Endothelial cell of umbilical vein (primary cell): ENCODE measurements around the gene DDX31. TPM values are rescaled to one million over a fixed set of nuclear protein-coding genes. Genes with fewer than 3 reads are reported as not detected.

Source experiments
- BruUV-seq: library from RNA; stranded (reverse); fragments of 400-500 nt; replicated peaks from 2 replicates; lab custom pipeline; 2021; lab: Mats Ljungman, UMichigan
- CTCF ChIA-PET: fragments of 300-600, 350-600 bp; sonication (Branson Sonifier 250); formaldehyde crosslinking; loops from one replicate; lab custom pipeline; 2021; ENCODE audit warnings: antibody characterized with exemption, inconsistent platforms; lab: Charles Lee
- POLR2A ChIA-PET: fragments of 300-600, 350-600 bp; sonication (Branson Sonifier 250); formaldehyde crosslinking; loops from one replicate; lab custom pipeline; 2021; ENCODE audit warnings: antibody characterized with exemption, inconsistent platforms; lab: Charles Lee
- DNase-seq: peaks from one replicate; pipeline ENCODE4 v3.0.0-alpha.2; 2011; ENCODE audit warnings: low read depth, low spot score
- FAIRE-seq: peaks from 2 replicates; lab custom pipeline; 2011; peaks lifted over from hg19 to GRCh38; lab: Jason Lieb, UNC
- H2AFZ ChIP-seq: 2 replicates; pipeline ENCODE4 v1.6.0; 2012; ENCODE audit warnings: low read depth, low read length, control low read depth, inconsistent platforms
- H3K27ac ChIP-seq: 2 replicates; pipeline ENCODE4 v1.5.1; 2011; ENCODE audit warnings: low read depth, mild to moderate bottlenecking, control low read depth, low read length, moderate library complexity; ENCODE audit not compliant: insufficient read depth
- H3K27me3 ChIP-seq, 2 experiments: 2 replicates each; pipeline versions ENCODE4 v1.6.0 to v1.6.1; 2011; ENCODE audit warnings: low read length in 2 of 2, mixed read lengths in 1 of 2; ENCODE audit not compliant: control insufficient read depth in 2 of 2, insufficient read depth in 2 of 2
- H3K36me3 ChIP-seq, 2 experiments: 2 replicates in 1 of 2; 3 replicates in 1 of 2; pipeline ENCODE4 v1.5.1; 2011; ENCODE audit warnings: low read length in 2 of 2, mild to moderate bottlenecking in 1 of 2, moderate library complexity in 1 of 2; ENCODE audit not compliant: control insufficient read depth in 2 of 2, insufficient read depth in 2 of 2; ENCODE audit errors: extremely low read depth in 1 of 2
- H3K4me1 ChIP-seq: 3 replicates; pipeline ENCODE4 v1.5.1; 2011; ENCODE audit warnings: mild to moderate bottlenecking, low read length; ENCODE audit not compliant: control insufficient read depth, insufficient read depth; ENCODE audit errors: extremely low read depth
- H3K4me2 ChIP-seq: 2 replicates; pipeline ENCODE4 v1.6.1; 2011; ENCODE audit warnings: low read length, control low read depth, mixed read lengths; ENCODE audit not compliant: insufficient read depth
- H3K4me3 ChIP-seq, 3 experiments: fragments of 200-600 bp in 1 of 3; sonication (generic), shearing (Covaris generic) in 1 of 3; replicated peaks in 1 of 3; 2 replicates each; pipeline ENCODE4 v1.5.1; 2011 to 2016; ENCODE audit warnings: control low read depth in 3 of 3, low read length in 3 of 3, mild to moderate bottlenecking in 2 of 3, inconsistent platforms in 1 of 3, low read depth in 1 of 3, moderate library complexity in 1 of 3; ENCODE audit not compliant: insufficient read depth in 1 of 3
- H3K79me2 ChIP-seq: 2 replicates; pipeline ENCODE4 v1.6.0; 2012; ENCODE audit warnings: low read length, inconsistent platforms; ENCODE audit not compliant: control insufficient read depth, insufficient read depth
- H3K9ac ChIP-seq: replicated peaks from 2 replicates; pipeline ENCODE3; 2011; ENCODE audit warnings: low read length, control low read depth; ENCODE audit not compliant: insufficient read depth; ENCODE audit errors: extremely low read depth
- H3K9me1 ChIP-seq: replicated peaks from 3 replicates; pipeline ENCODE4 v1.6.0; 2011; ENCODE audit warnings: mild to moderate bottlenecking, low read length; ENCODE audit not compliant: control insufficient read depth, insufficient read depth; ENCODE audit errors: extremely low read depth
- H3K9me3 ChIP-seq: replicated peaks from 2 replicates; pipeline ENCODE4 v1.5.1; 2012; ENCODE audit warnings: low read length, inconsistent platforms; ENCODE audit not compliant: control insufficient read depth, insufficient read depth
- H4K20me1 ChIP-seq: replicated peaks from 2 replicates; pipeline ENCODE3; 2011; ENCODE audit warnings: mild to moderate bottlenecking, low read length; ENCODE audit not compliant: control insufficient read depth, insufficient read depth; ENCODE audit errors: extremely low read depth
- CTCF ChIP-seq, 2 donors: IDR thresholded peaks; 1 replicate in 1 of 2; 2 replicates in 1 of 2; pipeline ENCODE4 v1.5.1; 2011; ENCODE audit warnings: low read length in 2 of 2, mild to moderate bottlenecking in 2 of 2, moderate library complexity in 2 of 2, control low read depth in 1 of 2, inconsistent platforms in 1 of 2, low read depth in 1 of 2; ENCODE audit not compliant: insufficient read depth in 1 of 2; ENCODE audit errors: extremely low read depth in 1 of 2
- EZH2 ChIP-seq: IDR thresholded peaks from 2 replicates; pipeline ENCODE4 v1.6.1; 2012; ENCODE audit warnings: borderline replicate concordance, low read depth, mild to moderate bottlenecking, moderate library complexity, low read length, inconsistent platforms; ENCODE audit not compliant: severe bottlenecking
- FOS ChIP-seq: IDR thresholded peaks from 2 replicates; pipeline ENCODE4 v1.6.1; 2011; ENCODE audit warnings: mild to moderate bottlenecking, low read length, moderate library complexity, borderline replicate concordance; ENCODE audit not compliant: insufficient read depth
- GATA2 ChIP-seq: IDR thresholded peaks from 2 replicates; pipeline ENCODE4 v1.7.0; 2011; ENCODE audit warnings: low read depth, mild to moderate bottlenecking, moderate library complexity, mixed read lengths, low read length; ENCODE audit not compliant: insufficient read length, insufficient read depth
- JUN ChIP-seq: IDR thresholded peaks from 2 replicates; pipeline ENCODE4 v1.6.1; 2011; ENCODE audit warnings: borderline replicate concordance, low read depth; ENCODE audit not compliant: insufficient read length, insufficient read depth
- MAX ChIP-seq: IDR thresholded peaks from 2 replicates; pipeline ENCODE4 v1.6.1; 2011; ENCODE audit not compliant: insufficient read depth, insufficient read length
- MYC ChIP-seq: IDR thresholded peaks from one replicate; pipeline ENCODE4 v1.6.1; 2011; ENCODE audit warnings: mild to moderate bottlenecking, low read depth, low read length
- POLR2A ChIP-seq: IDR thresholded peaks from 2 replicates; pipeline ENCODE4 v1.6.1; 2012; ENCODE audit warnings: low read depth, mild to moderate bottlenecking, control low read depth, low read length
- POLR2AphosphoS5 ChIP-seq: IDR thresholded peaks from 2 replicates; pipeline ENCODE4 v1.6.1; 2012; ENCODE audit warnings: low read depth, mild to moderate bottlenecking, control low read depth, low read length, moderate library complexity; ENCODE audit not compliant: insufficient read depth
- dilution Hi-C: fragments of 300-500 bp; cut with MboI; formaldehyde crosslinking; loops from one replicate; pipeline ENCODE4 v1.15.0; 2019; ENCODE audit warnings: low sequenced_read_pairs; ENCODE audit not compliant: extremely low pct_ligation_motif_present
- intact Hi-C: fragments of 100-400 bp; cut with micrococcal nuclease; formaldehyde crosslinking; loops from one replicate; pipeline ENCODE4 v1.10.0; 2022
- polyA plus RNA-seq, 4 experiments: library from polyadenylated mRNA; depleted of rRNA in 3 of 4; stranded (reverse) in 3 of 4; unstranded in 1 of 4; fragments of >200 nt; gene quantifications; 2 replicates each; pipeline versions ENCODE4 v1.2.1 to v1.2.3, GENCODE V29; 2011 to 2012; ENCODE audit warnings: missing spikeins in 1 of 4
- total RNA-seq: library from RNA; stranded (reverse); gene quantifications from 2 replicates; pipeline ENCODE4 v1.2.3, GENCODE V29; 2021

DDX31 gene
- total and polyA plus RNA-seq, 2 donors (not counting 3 experiments of a cell fraction or from before 2014, with no cell fraction given) = 8.0 to 16.3 TPM

- intact Hi-C loops = no loop called here
- no peaks in the 10 kb centered on the region for H3K9me3 ChIP-seq
- ChIA-PET POLR2A (no interaction called here), CTCF (interaction anchor here (0.6 kb wide), 1 partner anchor 8 kb away, joined by 5 read pairs; no protein-coding TSS in a partner anchor)
- dilution Hi-C loops = no loop called here
- H4K20me1 ChIP-seq = no peaks in the 10 kb centered on the region
- BruUV-seq = no TSS peak
- no peak overlapping the region for H2AFZ ChIP-seq
- H3K36me3 ChIP-seq = no peaks in the 10 kb centered on the region
- no peaks in the 10 kb centered on the region for H3K79me2 ChIP-seq
- H3K4me3 ChIP-seq = no peak overlapping the region
- no peak overlapping the region for H3K27ac ChIP-seq
- H3K27me3 ChIP-seq = peaks cover 4% of the 10 kb centered on the region in 2 experiments
- no peak for DNase-seq
- no peaks in the 10 kb centered on the region for H3K4me1 ChIP-seq
- no peak overlapping the region for H3K9ac ChIP-seq
- TF ChIP-seq POLR2A = no peak
- TF ChIP-seq GATA2 = no peak
- TF ChIP-seq MYC = no peak
- no peak overlapping the region for H3K4me2 ChIP-seq
- no peaks in the 10 kb centered on the region for H3K9me1 ChIP-seq
- no peak for FAIRE-seq
These were observed 38.5 kb upstream of the DDX31 start for GRCh38 chr9:132708239-132708638.

GRCh38 chr9:132703336-132703735, 33.6 kb upstream of the DDX31 start:
- CTCF ChIA-PET = interaction anchor here (0.9 to 1.1 kb wide), 3 partner anchors 12 to 66 kb away, joined by 3 to 4 read pairs (median 3); no protein-coding TSS in a partner anchor
- H3K4me3 ChIP-seq = no peak overlapping the region
- POLR2A ChIA-PET = no interaction called here
- no peak overlapping the region for H3K4me2 ChIP-seq
- no peaks in the 10 kb centered on the region for H3K79me2 ChIP-seq
- FAIRE-seq = no peak
- H3K9ac ChIP-seq = no peak overlapping the region
- no peaks in the 10 kb centered on the region for H3K9me1 ChIP-seq
- DNase-seq = no peak
- intact Hi-C loops = no loop called here
- no peak overlapping the region for H3K27ac ChIP-seq
- H3K4me1 ChIP-seq = no peaks in the 10 kb centered on the region
- H3K27me3 ChIP-seq = no peaks in the 10 kb centered on the region
- TF ChIP-seq POLR2A (no peak), GATA2 (no peak), JUN (no peak), MAX (no peak), MYC (no peak), EZH2 (no peak), CTCF (IDR thresholded peaks at IDR 0.05; ENCODE audit: extremely low read depth in 1 of 2, insufficient read depth in 1 of 2, low read depth in 1 of 2, low read length in 2 of 2) (no peak), POLR2AphosphoS5 (no peak), FOS (no peak)
- H2AFZ ChIP-seq = no peak overlapping the region
- no TSS peak for BruUV-seq
- H3K36me3 ChIP-seq = no peaks in the 10 kb centered on the region
- H3K9me3 ChIP-seq = no peaks in the 10 kb centered on the region
- H4K20me1 ChIP-seq = no peaks in the 10 kb centered on the region
- dilution Hi-C loops = no loop called here
